Activated T-cell treated with anti-CD3 and anti-CD28 coated beads for 4 hours (primary cell): ENCODE measurements around the gene STPG1.

Experiments used
- DNase-seq: peaks from one replicate; pipeline ENCODE4 v3.0.0-alpha.2; 2020

The STPG1 gene

GRCh38 chr1:24337455-24337854 is 76.1 kb downstream of the STPG1 start:
- no peak for DNase-seq

- no peak for DNase-seq
These were observed 77.5 kb downstream of the STPG1 start for GRCh38 chr1:24336075-24336474.

- no peak for DNase-seq
These were observed 81.5 kb downstream of the STPG1 start for GRCh38 chr1:24331961-24332673.

- DNase-seq = no peak
These were observed 83.6 kb downstream of the STPG1 start for GRCh38 chr1:24329797-24330543.

GRCh38 chr1:24329331-24329730 is 84.3 kb downstream of the STPG1 start:
- DNase-seq = no peak

- no peak for DNase-seq
These were observed 85.7 kb downstream of the STPG1 start for GRCh38 chr1:24327891-24328290.

- DNase-seq = no peak
These were observed 86.1 kb downstream of the STPG1 start for GRCh38 chr1:24327486-24327885.

GRCh38 chr1:24325587-24326449 is 87.8 kb downstream of the STPG1 start:
- DNase-seq = no peak

GRCh38 chr1:24324903-24325302 is 88.7 kb downstream of the STPG1 start:
- DNase-seq = no peak

- DNase-seq = no peak
These were observed 90.3 kb downstream of the STPG1 start for GRCh38 chr1:24323281-24323680.

GRCh38 chr1:24322470-24323177 is 91.0 kb downstream of the STPG1 start:
- no peak for DNase-seq

GRCh38 chr1:24321697-24322469 is 91.7 kb downstream of the STPG1 start:
- peak; percentile 47 for DNase-seq

- no peak for DNase-seq
These were observed 92.5 kb downstream of the STPG1 start for GRCh38 chr1:24321126-24321525.

- DNase-seq = no peak
These were observed 93.6 kb downstream of the STPG1 start for GRCh38 chr1:24319962-24320361.

GRCh38 chr1:24319312-24319863 is 94.2 kb downstream of the STPG1 start, which contains the start of gene GRHL3:
Gene GRHL3, plus strand, starts transcription at chr1:24319357. Its CDS starts 195 bp downstream, at chr1:24319552.
- no peak for DNase-seq

- DNase-seq = no peak
These were observed 94.8 kb downstream of the STPG1 start for GRCh38 chr1:24318615-24319311.

GRCh38 chr1:24317956-24318614 is 95.5 kb downstream of the STPG1 start:
- DNase-seq = no peak

- no peak for DNase-seq
These were observed 96.5 kb downstream of the STPG1 start for GRCh38 chr1:24317081-24317480.

GRCh38 chr1:24316645-24317044 is 96.9 kb downstream of the STPG1 start:
- DNase-seq = no peak

- DNase-seq = no peak
These were observed 98.2 kb downstream of the STPG1 start for GRCh38 chr1:24315391-24315790.
